DOHH2 (cell line): ENCODE data around the gene FAM131A.

Experiments
- H3F3A ChIP-seq: fragments of 200-600 bp; sonication (generic), shearing (Covaris generic); 2 replicates; pipeline ENCODE4 v1.6.0; 2016; ENCODE audit warnings: antibody characterized with exemption, mild to moderate bottlenecking; ENCODE audit not compliant: control insufficient read depth, insufficient read depth
- H3K27ac ChIP-seq: fragments of 200-600 bp; sonication (generic); 2 replicates; pipeline ENCODE4 v1.5.1; 2014; ENCODE audit warnings: low read depth, mild to moderate bottlenecking, low read length, moderate library complexity
- H3K27me3 ChIP-seq: fragments of 200-600 bp; sonication (generic); 2 replicates; pipeline ENCODE4 v1.6.1; 2014; ENCODE audit warnings: mild to moderate bottlenecking, low read length, mixed read lengths; ENCODE audit not compliant: control insufficient read depth
- H3K36me3 ChIP-seq: fragments of 200-600 bp; sonication (generic); 2 replicates; pipeline ENCODE4 v1.6.1; 2014; ENCODE audit warnings: mild to moderate bottlenecking, low read length, moderate library complexity, mixed read lengths; ENCODE audit not compliant: control insufficient read depth
- H3K4me1 ChIP-seq: fragments of 200-600 bp; sonication (generic); 2 replicates; pipeline ENCODE4 v1.6.1; 2014; ENCODE audit warnings: mild to moderate bottlenecking, low read length, mixed read lengths; ENCODE audit not compliant: control insufficient read depth
- H3K4me2 ChIP-seq: fragments of 200-600 bp; sonication (generic); 2 replicates; pipeline ENCODE4 v1.6.0; 2014; ENCODE audit warnings: mild to moderate bottlenecking, low read length, moderate library complexity
- H3K4me3 ChIP-seq: fragments of 200-600 bp; sonication (generic); 2 replicates; pipeline ENCODE4 v1.5.1; 2014; ENCODE audit warnings: mild to moderate bottlenecking, low read length, mixed read lengths
- H3K79me2 ChIP-seq: fragments of 200-600 bp; sonication (generic); 2 replicates; pipeline ENCODE4 v1.6.1; 2014; ENCODE audit warnings: mild to moderate bottlenecking, low read length, mixed read lengths; ENCODE audit not compliant: control insufficient read depth
- H3K9me2 ChIP-seq: fragments of 200-600 bp; sonication (generic); replicated peaks from 2 replicates; pipeline ENCODE4 v1.6.1; 2014; ENCODE audit warnings: mild to moderate bottlenecking, low read length, mixed read lengths; ENCODE audit not compliant: control insufficient read depth
- H3K9me3 ChIP-seq: fragments of 200-600 bp; sonication (generic); 2 replicates; pipeline ENCODE4 v1.6.1; 2014; ENCODE audit warnings: antibody characterized with exemption, low read length, mixed read lengths; ENCODE audit not compliant: control insufficient read depth, insufficient read depth
- H4K20me1 ChIP-seq: fragments of 200-600 bp; sonication (generic); 2 replicates; pipeline ENCODE4 v1.6.0; 2014; ENCODE audit warnings: low read depth, mild to moderate bottlenecking, antibody characterized with exemption, low read length, moderate library complexity; ENCODE audit not compliant: control insufficient read depth, insufficient read depth
- EZH2phosphoT487 ChIP-seq: fragments of 200-600 bp; sonication (generic); IDR thresholded peaks from 2 replicates; pipeline ENCODE4 v1.6.1; 2017; ENCODE audit warnings: borderline replicate concordance, mild to moderate bottlenecking, antibody characterized with exemption, low read length, moderate library complexity, mixed read lengths
- TF ChIP-seq, protein P1 (sequence below): fragments of 200-600 bp; sonication (generic); IDR thresholded peaks from one replicate; pipeline ENCODE4 v1.5.1; 2014; ENCODE audit warnings: antibody characterized with exemption, mild to moderate bottlenecking, low read depth, low read length; ENCODE audit not compliant: poor library complexity, severe bottlenecking

The FAM131A gene

DNA sequence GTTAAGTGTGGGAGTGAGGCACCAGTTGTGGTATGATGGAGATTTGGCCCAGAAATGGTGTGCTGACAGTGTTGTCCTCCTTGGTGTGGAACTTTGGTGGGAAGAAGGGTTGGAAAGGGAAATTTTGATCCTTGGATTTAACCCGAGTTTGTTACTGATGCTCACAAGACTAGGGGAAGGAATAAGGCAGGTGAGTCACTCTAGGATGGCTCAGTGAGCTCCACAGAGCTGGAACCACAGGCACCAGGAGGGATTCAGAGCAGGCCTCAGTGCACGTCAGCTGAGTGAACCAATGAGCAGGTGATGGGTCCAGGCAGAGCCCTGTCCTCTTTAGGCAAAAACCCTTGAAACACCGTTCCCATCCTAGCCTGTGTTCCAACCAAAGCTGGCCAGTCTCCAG lies 53.9 kb downstream of the FAM131A start:
- H3K9me2 ChIP-seq: no peaks in the 10 kb centered on the region
- no peaks in the 10 kb centered on the region for H3K4me1 ChIP-seq
- no peaks in the 10 kb centered on the region for H3K9me3 ChIP-seq
- H3K27ac ChIP-seq: no peak overlapping the region
- no peaks in the 10 kb centered on the region for H4K20me1 ChIP-seq
- no peaks in the 10 kb centered on the region for H3K36me3 ChIP-seq
- H3K4me2 ChIP-seq: no peak overlapping the region
- peaks cover 9% of the 10 kb centered on the region for H3K27me3 ChIP-seq
- no peaks in the 10 kb centered on the region for H3F3A ChIP-seq
- no peaks in the 10 kb centered on the region for H3K79me2 ChIP-seq
- no peak for TF ChIP-seq EZH2phosphoT487
- TF ChIP-seq, protein P1, sequence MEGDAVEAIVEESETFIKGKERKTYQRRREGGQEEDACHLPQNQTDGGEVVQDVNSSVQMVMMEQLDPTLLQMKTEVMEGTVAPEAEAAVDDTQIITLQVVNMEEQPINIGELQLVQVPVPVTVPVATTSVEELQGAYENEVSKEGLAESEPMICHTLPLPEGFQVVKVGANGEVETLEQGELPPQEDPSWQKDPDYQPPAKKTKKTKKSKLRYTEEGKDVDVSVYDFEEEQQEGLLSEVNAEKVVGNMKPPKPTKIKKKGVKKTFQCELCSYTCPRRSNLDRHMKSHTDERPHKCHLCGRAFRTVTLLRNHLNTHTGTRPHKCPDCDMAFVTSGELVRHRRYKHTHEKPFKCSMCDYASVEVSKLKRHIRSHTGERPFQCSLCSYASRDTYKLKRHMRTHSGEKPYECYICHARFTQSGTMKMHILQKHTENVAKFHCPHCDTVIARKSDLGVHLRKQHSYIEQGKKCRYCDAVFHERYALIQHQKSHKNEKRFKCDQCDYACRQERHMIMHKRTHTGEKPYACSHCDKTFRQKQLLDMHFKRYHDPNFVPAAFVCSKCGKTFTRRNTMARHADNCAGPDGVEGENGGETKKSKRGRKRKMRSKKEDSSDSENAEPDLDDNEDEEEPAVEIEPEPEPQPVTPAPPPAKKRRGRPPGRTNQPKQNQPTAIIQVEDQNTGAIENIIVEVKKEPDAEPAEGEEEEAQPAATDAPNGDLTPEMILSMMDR: no peak
- H3K4me3 ChIP-seq: no peak overlapping the region

DNA sequence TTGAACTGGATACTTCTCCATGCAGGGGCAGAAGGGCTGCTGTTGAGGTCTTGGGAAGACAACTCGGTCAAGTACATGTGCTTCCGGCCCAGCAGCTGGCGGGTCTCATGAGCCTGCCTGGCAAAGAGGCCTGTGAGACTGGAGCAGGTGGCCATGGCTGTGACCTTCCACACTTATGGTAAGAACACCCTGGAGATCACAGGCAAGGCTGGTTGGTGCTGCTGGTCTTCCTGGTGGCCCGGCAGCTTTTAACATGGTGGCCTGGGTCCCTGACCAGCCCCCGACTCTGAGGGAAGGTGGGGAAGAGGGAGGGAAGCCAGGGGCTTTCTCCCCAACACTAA lies 57.9 kb downstream of the FAM131A start:
- Histone ChIP-seq H3K27ac (no peak overlapping the region), H3K9me2 (no peaks in the 10 kb centered on the region), H3K4me1 (no peaks in the 10 kb centered on the region), H3F3A (no peaks in the 10 kb centered on the region), H3K4me3 (no peak overlapping the region), H3K36me3 (no peaks in the 10 kb centered on the region), H4K20me1 (no peaks in the 10 kb centered on the region), H3K79me2 (no peaks in the 10 kb centered on the region), H3K9me3 (no peaks in the 10 kb centered on the region), H3K27me3 (peaks cover 9% of the 10 kb centered on the region), H3K4me2 (no peak overlapping the region)
- TF ChIP-seq, protein P1: no peak
- no peak for TF ChIP-seq EZH2phosphoT487
